Activated naive CD4-positive, alpha-beta T cell treated with anti-CD3 and anti-CD28 coated beads, Interleukin-2, amount 50 U/mL, for 24 hours (primary cell): ENCODE data around the gene ARHGAP23.
"Not testable (repeated sequence)": the region's sequence is repeated elsewhere in the genome, so short reads cannot be mapped to it uniquely, and the experiment has no call there.

ENCODE experiments used
- H3K27ac Mint-ChIP-seq: one replicate; pipeline ENCODE4 v1.8.0; 2021; ENCODE audit warnings: mild to moderate bottlenecking, mixed read lengths
- H3K27me3 Mint-ChIP-seq: one replicate; pipeline ENCODE4 v1.8.0; 2021; ENCODE audit warnings: mixed read lengths
- H3K36me3 Mint-ChIP-seq: one replicate; pipeline ENCODE4 v1.8.0; 2021; ENCODE audit warnings: mixed read lengths
- H3K4me1 Mint-ChIP-seq: one replicate; pipeline ENCODE4 v1.8.0; 2021; ENCODE audit warnings: mixed read lengths
- H3K4me3 Mint-ChIP-seq: one replicate; pipeline ENCODE4 v1.8.0; 2021; ENCODE audit warnings: mild to moderate bottlenecking, mixed read lengths
- H3K9me3 Mint-ChIP-seq: one replicate; pipeline ENCODE4 v1.8.0; 2021; ENCODE audit warnings: mixed read lengths

Gene ARHGAP23

GRCh38 chr17:38478667-38479066 lies 50.4 kb downstream of the ARHGAP23 start:
- H3K36me3 Mint-ChIP-seq, H3K4me3 Mint-ChIP-seq, H3K27ac Mint-ChIP-seq, H3K27me3 Mint-ChIP-seq, H3K9me3 Mint-ChIP-seq, H3K4me1 Mint-ChIP-seq: not testable (repeated sequence)

DNA sequence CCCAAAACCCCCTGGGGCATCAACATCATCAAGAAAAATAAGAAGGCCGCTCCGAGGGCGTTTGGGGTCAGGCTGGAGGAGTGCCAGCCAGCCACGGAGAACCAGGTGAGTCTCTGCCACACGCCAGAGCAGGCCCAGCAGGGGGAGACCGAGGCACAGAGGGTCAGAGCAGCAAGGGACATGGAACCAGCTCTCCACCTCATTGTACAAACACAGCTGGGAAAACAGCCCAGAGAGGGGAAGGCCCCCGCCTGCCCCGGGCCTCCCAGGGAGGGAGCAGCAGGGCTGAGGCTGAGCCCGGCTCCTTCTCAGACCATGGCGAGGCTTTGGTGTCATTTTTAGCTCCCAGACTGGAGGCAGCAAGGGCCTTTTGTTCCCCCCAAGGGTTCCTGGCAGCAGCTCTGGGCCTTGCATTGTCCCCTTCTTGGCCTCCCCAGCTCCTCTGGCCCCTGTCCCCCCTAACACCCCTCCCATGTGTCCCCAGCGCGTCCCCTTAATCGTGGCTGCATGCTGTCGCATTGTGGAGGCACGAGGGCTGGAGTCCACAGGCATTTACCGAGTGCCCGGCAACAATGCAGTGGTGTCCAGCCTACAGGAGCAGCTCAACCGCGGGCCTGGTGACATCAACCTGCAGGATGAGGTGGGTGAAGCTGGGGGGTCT lies 53.9 kb downstream of the ARHGAP23 start:
- H3K4me1 Mint-ChIP-seq, H3K4me3 Mint-ChIP-seq, H3K9me3 Mint-ChIP-seq, H3K27ac Mint-ChIP-seq, H3K27me3 Mint-ChIP-seq, H3K36me3 Mint-ChIP-seq: not testable (repeated sequence)

- not testable (repeated sequence) for H3K36me3 Mint-ChIP-seq, H3K27ac Mint-ChIP-seq, H3K4me3 Mint-ChIP-seq, H3K4me1 Mint-ChIP-seq, H3K9me3 Mint-ChIP-seq, H3K27me3 Mint-ChIP-seq
Measured at GRCh38 chr17:38482700-38483043, 54.4 kb downstream of the ARHGAP23 start.

DNA sequence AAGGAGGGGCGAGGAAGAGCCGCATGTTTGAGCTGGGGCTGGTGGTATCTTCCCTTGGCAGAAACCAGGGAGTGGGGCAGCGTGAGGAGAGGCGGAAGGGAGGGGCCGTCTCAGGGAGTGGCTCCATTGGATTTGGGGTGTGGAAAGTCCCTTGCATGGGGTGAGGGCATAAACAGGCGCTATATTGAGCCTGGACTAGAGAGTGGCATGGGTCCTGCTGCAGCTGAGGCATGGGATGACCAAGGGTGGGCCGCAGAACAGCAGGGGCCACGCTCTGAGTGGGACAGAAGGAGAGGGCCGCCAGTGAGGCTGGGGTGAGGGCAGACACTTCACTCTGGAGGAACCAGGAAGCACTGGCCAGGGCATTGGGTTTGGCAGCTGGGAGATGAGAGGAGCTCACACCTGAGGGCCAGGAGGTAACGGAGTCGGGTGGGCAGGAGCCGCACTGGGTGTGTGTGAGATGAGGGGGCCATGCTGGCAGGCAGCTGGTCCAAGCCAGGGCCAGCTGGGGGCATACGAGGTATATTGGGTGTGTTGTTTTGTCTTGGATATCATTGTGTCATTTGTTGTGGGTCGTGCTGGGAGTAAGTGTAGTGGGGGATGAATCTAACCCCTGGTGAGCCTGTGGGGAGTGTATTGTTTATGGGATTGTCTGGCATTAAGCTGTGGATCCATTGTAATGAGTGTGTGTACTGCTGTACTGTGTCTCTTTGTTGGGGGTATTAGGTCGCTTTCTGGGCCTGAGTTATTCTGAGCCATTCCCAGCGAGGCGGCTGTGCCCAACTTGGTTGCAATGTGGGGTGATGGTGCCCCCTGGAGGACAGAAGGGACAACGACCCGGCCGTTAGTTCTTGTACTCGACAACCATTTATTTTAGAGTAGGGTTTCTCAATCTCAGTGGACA lies 56.2 kb downstream of the ARHGAP23 start:
- H3K4me1 Mint-ChIP-seq, H3K9me3 Mint-ChIP-seq, H3K27me3 Mint-ChIP-seq, H3K27ac Mint-ChIP-seq, H3K36me3 Mint-ChIP-seq: not testable (repeated sequence)
- H3K4me3 Mint-ChIP-seq: peak overlapping the region; percentile 30

DNA sequence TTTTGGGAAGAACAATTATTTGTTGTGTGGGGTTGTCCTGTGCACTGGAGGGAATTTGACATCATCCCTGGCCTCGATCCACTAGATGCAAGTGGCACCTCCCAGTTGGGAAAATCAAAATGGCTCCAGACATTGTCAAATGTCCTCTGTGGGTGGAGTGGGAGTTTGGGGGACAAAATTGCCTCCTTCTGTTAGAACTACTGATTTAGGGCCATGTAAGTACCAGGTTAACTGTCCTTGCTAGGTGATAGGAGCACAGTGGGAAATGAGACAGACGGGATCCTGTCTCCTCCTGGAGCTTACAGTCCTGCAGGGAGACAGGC lies 56.8 kb downstream of the ARHGAP23 start:
- Mint-ChIP-seq H3K27ac (no peak overlapping the region), H3K36me3 (no peaks in the 10 kb centered on the region), H3K4me3 (no peak overlapping the region), H3K4me1 (peaks cover 5% of the 10 kb centered on the region), H3K9me3 (no peaks in the 10 kb centered on the region), H3K27me3 (peaks cover 1% of the 10 kb centered on the region)

DNA sequence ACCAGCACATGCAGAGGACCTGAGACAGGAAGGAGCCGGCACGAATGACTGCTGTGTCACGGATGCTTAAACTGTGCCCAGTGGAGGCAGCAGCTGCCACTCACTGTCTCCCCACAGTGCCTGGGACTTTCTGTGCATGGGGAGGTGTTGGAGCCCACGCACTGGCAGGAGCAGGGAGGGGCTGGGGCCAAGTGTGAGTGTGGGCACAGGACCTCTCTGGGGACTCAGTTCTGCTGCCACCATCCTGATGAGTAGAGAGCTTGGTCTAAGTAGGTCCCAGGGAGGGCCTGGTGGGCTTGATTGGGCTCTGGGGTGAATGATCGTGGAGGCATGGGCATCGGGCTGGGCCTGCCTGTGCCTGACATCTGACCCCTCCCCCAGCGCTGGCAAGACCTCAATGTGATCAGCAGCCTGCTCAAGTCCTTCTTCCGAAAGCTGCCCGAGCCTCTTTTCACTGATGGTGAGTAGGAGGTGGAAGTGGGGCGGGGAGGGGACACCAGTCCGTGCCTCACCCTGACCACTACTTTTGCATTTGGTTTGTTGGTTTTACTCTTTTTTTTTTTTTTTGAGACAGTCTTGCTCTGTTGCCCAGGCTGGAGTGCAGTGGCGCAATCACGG lies 57.5 kb downstream of the ARHGAP23 start:
- not testable (repeated sequence) for H3K27ac Mint-ChIP-seq, H3K36me3 Mint-ChIP-seq, H3K4me3 Mint-ChIP-seq, H3K4me1 Mint-ChIP-seq, H3K27me3 Mint-ChIP-seq, H3K9me3 Mint-ChIP-seq

GRCh38 chr17:38489774-38490173 lies 61.5 kb downstream of the ARHGAP23 start:
- not testable (repeated sequence) for H3K27me3 Mint-ChIP-seq, H3K36me3 Mint-ChIP-seq, H3K27ac Mint-ChIP-seq, H3K9me3 Mint-ChIP-seq, H3K4me3 Mint-ChIP-seq
- peaks cover 10% of the 10 kb centered on the region for H3K4me1 Mint-ChIP-seq

GRCh38 chr17:38491346-38492066 lies 63.2 kb downstream of the ARHGAP23 start:
- not testable (repeated sequence) for H3K36me3 Mint-ChIP-seq, H3K27me3 Mint-ChIP-seq, H3K4me3 Mint-ChIP-seq, H3K9me3 Mint-ChIP-seq, H3K27ac Mint-ChIP-seq, H3K4me1 Mint-ChIP-seq

DNA sequence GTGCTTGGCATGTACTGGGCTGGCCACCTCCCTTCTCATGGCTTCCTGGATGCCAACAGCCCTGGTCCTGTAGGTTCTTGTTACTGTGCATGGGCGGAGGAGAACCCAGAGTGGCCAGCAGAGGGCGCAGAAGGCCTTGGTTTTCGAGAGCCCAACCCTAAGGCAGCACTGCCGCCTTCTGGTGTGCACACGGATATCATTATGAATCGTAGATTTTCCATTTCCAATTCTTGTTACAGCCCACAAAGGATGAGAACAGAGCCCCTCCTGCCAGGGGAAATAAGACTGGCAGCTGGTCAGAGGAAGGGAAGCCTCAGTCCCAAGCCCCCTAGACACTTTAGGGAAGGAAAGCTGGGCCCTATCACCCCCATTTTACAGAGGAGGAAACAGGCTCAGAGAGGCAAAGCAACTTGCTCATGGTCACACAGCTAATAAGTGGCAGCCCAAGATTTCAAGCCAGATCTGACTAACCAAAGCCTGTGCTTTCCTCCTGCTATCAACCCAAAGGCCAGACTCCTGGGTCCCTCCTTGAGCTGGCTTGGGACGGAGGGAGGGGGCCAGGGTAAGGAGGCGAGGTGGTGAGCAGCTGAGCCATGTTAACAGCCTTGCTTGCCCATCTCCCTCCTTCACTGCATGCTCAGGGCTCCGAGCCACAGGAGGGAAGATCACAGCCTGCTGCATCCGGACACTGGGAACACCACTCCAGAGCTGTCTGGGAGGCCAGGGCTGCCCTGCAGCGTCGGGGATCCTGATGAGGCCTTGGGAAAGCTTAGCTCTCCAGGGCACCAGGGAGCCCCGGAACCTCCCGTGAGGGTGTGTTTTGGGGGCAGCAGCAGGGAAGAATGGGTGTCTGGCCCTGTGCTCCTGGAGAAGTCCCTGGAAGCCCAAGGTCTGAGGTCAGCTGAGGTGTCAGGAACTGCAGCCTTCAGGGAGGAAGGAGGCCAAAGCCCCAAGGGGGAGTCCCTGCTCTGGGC lies 64.1 kb downstream of the ARHGAP23 start:
- peak overlapping the region; percentile 11 for H3K27ac Mint-ChIP-seq
- not testable (repeated sequence) for H3K36me3 Mint-ChIP-seq, H3K27me3 Mint-ChIP-seq, H3K9me3 Mint-ChIP-seq, H3K4me3 Mint-ChIP-seq, H3K4me1 Mint-ChIP-seq

GRCh38 chr17:38494152-38494551 lies 65.9 kb downstream of the ARHGAP23 start:
- H3K27me3 Mint-ChIP-seq, H3K4me1 Mint-ChIP-seq, H3K9me3 Mint-ChIP-seq, H3K27ac Mint-ChIP-seq, H3K36me3 Mint-ChIP-seq, H3K4me3 Mint-ChIP-seq: not testable (repeated sequence)

GRCh38 chr17:38497656-38498055 lies 69.4 kb downstream of the ARHGAP23 start:
- not testable (repeated sequence) for H3K4me1 Mint-ChIP-seq, H3K27ac Mint-ChIP-seq, H3K4me3 Mint-ChIP-seq, H3K9me3 Mint-ChIP-seq, H3K27me3 Mint-ChIP-seq, H3K36me3 Mint-ChIP-seq

GRCh38 chr17:38498353-38498752 lies 70.1 kb downstream of the ARHGAP23 start:
- no peak overlapping the region for H3K4me3 Mint-ChIP-seq
- H3K4me1 Mint-ChIP-seq: no peaks in the 10 kb centered on the region
- no peaks in the 10 kb centered on the region for H3K27me3 Mint-ChIP-seq
- no peaks in the 10 kb centered on the region for H3K9me3 Mint-ChIP-seq
- no peak overlapping the region for H3K27ac Mint-ChIP-seq
- H3K36me3 Mint-ChIP-seq: no peaks in the 10 kb centered on the region

DNA sequence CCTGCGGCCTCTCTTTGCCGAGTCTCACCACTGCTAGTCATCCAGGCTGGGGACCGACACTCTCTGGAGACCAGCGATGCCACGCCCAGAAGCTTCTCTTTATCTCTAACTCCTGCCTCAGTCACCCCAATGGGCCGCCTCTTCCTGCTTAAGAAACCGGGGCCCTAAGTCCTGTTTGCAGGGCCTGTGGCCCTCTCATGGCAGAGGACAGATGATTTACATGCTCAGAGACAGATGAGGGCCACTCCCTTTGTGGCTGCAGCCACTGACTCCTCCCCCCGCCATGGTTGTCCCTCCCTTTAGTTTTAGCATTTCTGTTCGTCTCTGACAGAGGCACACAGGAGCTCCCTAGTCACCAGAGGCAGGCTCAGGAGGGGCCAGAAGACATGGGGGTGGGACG lies 71.0 kb downstream of the ARHGAP23 start:
- not testable (repeated sequence) for H3K9me3 Mint-ChIP-seq, H3K36me3 Mint-ChIP-seq, H3K4me3 Mint-ChIP-seq, H3K27me3 Mint-ChIP-seq, H3K27ac Mint-ChIP-seq, H3K4me1 Mint-ChIP-seq

GRCh38 chr17:38501718-38502117 lies 73.5 kb downstream of the ARHGAP23 start:
- not testable (repeated sequence) for H3K9me3 Mint-ChIP-seq, H3K27ac Mint-ChIP-seq, H3K4me3 Mint-ChIP-seq, H3K4me1 Mint-ChIP-seq, H3K36me3 Mint-ChIP-seq, H3K27me3 Mint-ChIP-seq

DNA sequence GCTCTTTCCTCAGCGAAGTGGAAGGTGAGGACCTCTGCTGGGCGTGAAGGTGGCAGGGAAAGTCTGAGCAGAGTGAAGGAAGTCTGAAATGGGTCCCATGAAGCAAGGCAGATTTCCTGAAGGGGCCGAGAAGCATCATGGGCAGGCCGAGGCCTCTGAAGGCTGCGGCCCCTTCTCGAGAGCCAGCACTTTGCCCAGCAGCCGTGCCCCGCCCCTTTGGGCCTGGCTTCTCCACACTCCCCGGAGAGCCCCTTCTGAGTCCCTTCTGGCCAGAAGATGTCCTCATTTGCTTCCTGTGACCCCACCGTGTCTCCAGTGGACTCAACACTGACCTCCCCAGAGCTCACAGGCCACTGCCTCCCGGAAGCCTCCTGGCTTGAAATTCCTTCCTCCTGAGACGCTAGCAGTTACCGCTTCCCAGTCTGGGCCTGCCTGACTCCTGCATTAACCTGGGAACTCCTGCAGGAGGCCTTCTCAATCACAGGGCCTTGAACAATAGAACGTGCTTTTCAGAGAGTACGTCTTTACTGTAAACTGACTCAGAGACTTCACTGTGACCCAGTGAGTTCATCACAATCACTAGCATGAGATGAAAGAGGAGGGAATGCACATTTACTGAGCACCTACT lies 75.1 kb downstream of the ARHGAP23 start:
- H3K4me3 Mint-ChIP-seq, H3K27me3 Mint-ChIP-seq, H3K27ac Mint-ChIP-seq, H3K4me1 Mint-ChIP-seq, H3K36me3 Mint-ChIP-seq, H3K9me3 Mint-ChIP-seq: not testable (repeated sequence)
